SK-N-SH (cell line): ENCODE results near the gene CXCL1. TPM values are rescaled to one million over a fixed set of nuclear protein-coding genes. Genes with fewer than 3 reads are reported as not detected.

Source experiments
- CTCF ChIA-PET: fragments of 300-600, 350-600 bp; formaldehyde crosslinking; extraction: SDS; loops from one replicate; lab custom pipeline; 2021; lab: Yijun Ruan, JAX
- POLR2A ChIA-PET: fragments of 350-600 bp; sonication (Branson Sonifier 250); formaldehyde crosslinking; extraction: SDS; loops from one replicate; lab custom pipeline; 2020; ENCODE audit warnings: antibody characterized with exemption, inconsistent platforms; lab: Yijun Ruan, JAX
- DNase-seq: peaks from one replicate; pipeline ENCODE4 v3.0.0; 2012
- H2AFZ ChIP-seq: fragments of 200-600 bp; sonication (generic); 2 replicates; pipeline ENCODE4 v1.8.1; 2016; ENCODE audit warnings: antibody characterized with exemption, mild to moderate bottlenecking, low read depth
- H3F3A ChIP-seq: fragments of 200-600 bp; sonication (generic); replicated peaks from 2 replicates; pipeline ENCODE3; 2016; ENCODE audit warnings: antibody characterized with exemption, mild to moderate bottlenecking; ENCODE audit not compliant: insufficient read depth
- H3K27ac ChIP-seq, 2 experiments: fragments of 200-500 bp in 1 of 2; fragments of 200-600 bp in 1 of 2; sonication (Bioruptor generic) in 1 of 2; sonication (generic), shearing (Covaris generic) in 1 of 2; 2 replicates each; pipeline versions ENCODE4 v1.5.1 to v1.6.1; 2014 to 2016; ENCODE audit warnings: low read depth in 2 of 2, inconsistent platforms in 1 of 2, low read length in 1 of 2, mild to moderate bottlenecking in 1 of 2, mixed read lengths in 1 of 2
- H3K27me3 ChIP-seq: fragments of 200-600 bp; sonication (generic), shearing (Covaris generic); 2 replicates; pipeline ENCODE4 v1.6.1; 2016; ENCODE audit warnings: mixed run types; ENCODE audit not compliant: insufficient read depth
- H3K36me3 ChIP-seq, 2 experiments: fragments of 200-500 bp in 1 of 2; fragments of 200-600 bp in 1 of 2; sonication (Bioruptor generic) in 1 of 2; sonication (generic) in 1 of 2; replicated peaks in 1 of 2; 2 replicates each; pipeline versions ENCODE3 to v1.5.1; 2014 to 2016; ENCODE audit warnings: low read length in 1 of 2, mild to moderate bottlenecking in 1 of 2; ENCODE audit not compliant: insufficient read depth in 2 of 2, control insufficient read depth in 1 of 2
- H3K4me1 ChIP-seq, 2 experiments: fragments of 200-500 bp in 1 of 2; fragments of 200-600 bp in 1 of 2; sonication (Bioruptor generic) in 1 of 2; sonication (generic), shearing (Covaris generic) in 1 of 2; 2 replicates each; pipeline versions ENCODE4 v1.5.1 to v1.6.1; 2014 to 2016; ENCODE audit warnings: low read depth in 1 of 2, low read length in 1 of 2, mixed run types in 1 of 2; ENCODE audit not compliant: insufficient read depth in 2 of 2, control insufficient read depth in 1 of 2
- H3K4me2 ChIP-seq: fragments of 200-600 bp; sonication (generic), shearing (Covaris generic); 2 replicates; pipeline ENCODE4 v1.6.1; 2017; ENCODE audit warnings: mixed run types
- H3K4me3 ChIP-seq, 2 experiments: fragments of 200-500 bp in 1 of 2; fragments of 200-600 bp in 1 of 2; sonication (Bioruptor generic) in 1 of 2; sonication (generic), shearing (Covaris generic) in 1 of 2; 2 replicates each; pipeline versions ENCODE4 v1.5.1 to v1.8.1; 2014 to 2016; ENCODE audit warnings: low read depth in 2 of 2, inconsistent platforms in 1 of 2, low read length in 1 of 2, mild to moderate bottlenecking in 1 of 2, mixed read lengths in 1 of 2, moderate library complexity in 1 of 2
- H3K79me2 ChIP-seq: fragments of 200-600 bp; sonication (generic); 2 replicates; pipeline ENCODE4 v1.8.1; 2017; ENCODE audit warnings: mild to moderate bottlenecking; ENCODE audit not compliant: insufficient read depth
- H3K9ac ChIP-seq: fragments of 200-600 bp; sonication (generic); 2 replicates; pipeline ENCODE4 v1.6.1; 2017; ENCODE audit warnings: mixed run types
- H3K9me2 ChIP-seq: fragments of 200-600 bp; sonication (generic); 2 replicates; pipeline ENCODE4 v1.6.1; 2017; ENCODE audit warnings: mixed run types
- H3K9me3 ChIP-seq: fragments of 200-600 bp; sonication (generic); 2 replicates; pipeline ENCODE4 v1.6.1; 2017; ENCODE audit warnings: mixed run types, mild to moderate bottlenecking, moderate library complexity
- H4K20me1 ChIP-seq: fragments of 200-600 bp; sonication (generic); 2 replicates; pipeline ENCODE4 v1.6.1; 2017; ENCODE audit warnings: mild to moderate bottlenecking, mixed run types; ENCODE audit not compliant: insufficient read depth
- CHD2 ChIP-seq: fragments of 150-350 bp; IDR thresholded peaks from 2 replicates; pipeline ENCODE4 v1.6.1; 2018; ENCODE audit warnings: low read length; ENCODE audit not compliant: partially characterized antibody
- EP300 ChIP-seq, 2 experiments: IDR thresholded peaks; 2 replicates each; pipeline versions ENCODE4 v1.4.0 to v1.6.1; 2012; ENCODE audit warnings: borderline replicate concordance in 1 of 2, low read depth in 1 of 2, low read length in 1 of 2
- EZH2phosphoT487 ChIP-seq: fragments of 200-600 bp; sonication (generic); IDR thresholded peaks from 2 replicates; pipeline ENCODE4 v1.6.1; 2017; ENCODE audit warnings: low read depth, mixed run types, mild to moderate bottlenecking, antibody characterized with exemption, moderate library complexity, borderline replicate concordance
- FOSL2 ChIP-seq: IDR thresholded peaks from 2 replicates; pipeline ENCODE4 v1.4.0; 2012; ENCODE audit warnings: low read depth, mild to moderate bottlenecking, moderate library complexity, borderline replicate concordance
- FOXJ3 ChIP-seq: sonication (generic); formaldehyde crosslinking; IDR thresholded peaks from 2 replicates; pipeline ENCODE4 v1.5.1; 2020; ENCODE audit warnings: mild to moderate bottlenecking, missing genetic modification reagents
- GABPA ChIP-seq: IDR thresholded peaks from 2 replicates; pipeline ENCODE4 v1.4.0; 2012; ENCODE audit warnings: low read depth, mild to moderate bottlenecking
- GATA2 ChIP-seq: sonication (generic); formaldehyde crosslinking; IDR thresholded peaks from 2 replicates; pipeline ENCODE4 v1.5.0; 2020; ENCODE audit warnings: mild to moderate bottlenecking, missing genetic modification reagents
- JUND ChIP-seq: IDR thresholded peaks from 2 replicates; pipeline ENCODE4 v1.4.0; 2012
- NFIC ChIP-seq: IDR thresholded peaks from 2 replicates; pipeline ENCODE4 v1.4.0; 2012; ENCODE audit warnings: borderline replicate concordance
- POLR2AphosphoS5 ChIP-seq: IDR thresholded peaks from 2 replicates; pipeline ENCODE4 v1.6.1; 2012; ENCODE audit warnings: low read depth, low read length
- RAD21 ChIP-seq: IDR thresholded peaks from 2 replicates; pipeline ENCODE4 v1.6.1; 2012; ENCODE audit warnings: mild to moderate bottlenecking, low read length
- REST ChIP-seq: IDR thresholded peaks from 2 replicates; pipeline ENCODE4 v1.6.1; 2012; ENCODE audit warnings: mild to moderate bottlenecking, low read depth, low read length, moderate library complexity
- RFX5 ChIP-seq: IDR thresholded peaks from 2 replicates; pipeline ENCODE4 v1.6.1; 2012; ENCODE audit warnings: mild to moderate bottlenecking, improper control_type of control experiment, low read length
- SIN3A ChIP-seq: IDR thresholded peaks from 2 replicates; pipeline ENCODE4 v1.6.1; 2012; ENCODE audit warnings: low read depth, mild to moderate bottlenecking, low read length, moderate library complexity, borderline replicate concordance
- TCF12 ChIP-seq: IDR thresholded peaks from 2 replicates; pipeline ENCODE4 v1.4.0; 2012
- YY1 ChIP-seq: IDR thresholded peaks from 2 replicates; pipeline ENCODE4 v1.4.0; 2012; ENCODE audit warnings: low read depth, mild to moderate bottlenecking
- WGBS: methylation state at CpG from one replicate; pipeline ENCODE4 v1.1.6; 2017; ENCODE audit warnings: low lambda C conversion rate; 5-methylcytosine and 5-hydroxymethylcytosine counted together
- polyA plus RNA-seq, 3 experiments: library from polyadenylated mRNA; depleted of rRNA; stranded (reverse); fragments of >200 nt; gene quantifications; 2 replicates each; pipeline ENCODE4 v1.2.3, GENCODE V29; 2012
- TF ChIP-seq, protein P1 (sequence below): fragments of 200-600 bp; sonication (generic); IDR thresholded peaks from 2 replicates; pipeline ENCODE4 v1.6.1; 2017; ENCODE audit warnings: antibody characterized with exemption, mild to moderate bottlenecking, moderate library complexity
- TF ChIP-seq, protein P2 (sequence below): fragments of 150-350 bp; IDR thresholded peaks from 2 replicates; pipeline ENCODE4 v1.6.1; 2016; ENCODE audit warnings: mild to moderate bottlenecking, low read depth, low read length

Gene CXCL1
- polyA plus RNA-seq, 1 of the 3 experiments (the other 2 are of a cell fraction), result 0.12 TPM

GRCh38 chr4:73885574-73886267 lies 16.5 kb downstream of the CXCL1 start:
- no peaks in the 10 kb centered on the region for H3K36me3 ChIP-seq
- H3K79me2 ChIP-seq, result no peaks in the 10 kb centered on the region
- H2AFZ ChIP-seq, result 0 out of 2 replicates have a peak overlapping the region, but pooled peaks have one; percentile 14
- no peaks in the 10 kb centered on the region for H3K27me3 ChIP-seq
- WGBS, result 5% methylated on average over 4 of the region's 4 CpGs
- POLR2A ChIA-PET, result no interaction called here
- no peak overlapping the region for H3K4me2 ChIP-seq
- H3K9ac ChIP-seq, result no peak overlapping the region
- H4K20me1 ChIP-seq, result no peaks in the 10 kb centered on the region
- H3K9me3 ChIP-seq, result no peaks in the 10 kb centered on the region
- no peak for DNase-seq
- CTCF ChIA-PET, result no interaction called here
- no peaks in the 10 kb centered on the region for H3K4me1 ChIP-seq
- TF ChIP-seq EP300 (IDR thresholded peaks at IDR 0.05; ENCODE audit: borderline replicate concordance in 1 of 2, low read depth in 1 of 2, low read length in 1 of 2) (no peak), TCF12 (no peak), JUND (no peak), FOXJ3 (no peak), GATA2 (CRISPR knock-in tag) (no peak), EZH2phosphoT487 (no peak), GABPA (no peak), POLR2AphosphoS5 (no peak), YY1 (no peak), NFIC (no peak), SIN3A (no peak), RAD21 (no peak), RFX5 (no peak), CHD2 (no peak), FOSL2 (no peak), REST (no peak)
- TF ChIP-seq, protein P1, sequence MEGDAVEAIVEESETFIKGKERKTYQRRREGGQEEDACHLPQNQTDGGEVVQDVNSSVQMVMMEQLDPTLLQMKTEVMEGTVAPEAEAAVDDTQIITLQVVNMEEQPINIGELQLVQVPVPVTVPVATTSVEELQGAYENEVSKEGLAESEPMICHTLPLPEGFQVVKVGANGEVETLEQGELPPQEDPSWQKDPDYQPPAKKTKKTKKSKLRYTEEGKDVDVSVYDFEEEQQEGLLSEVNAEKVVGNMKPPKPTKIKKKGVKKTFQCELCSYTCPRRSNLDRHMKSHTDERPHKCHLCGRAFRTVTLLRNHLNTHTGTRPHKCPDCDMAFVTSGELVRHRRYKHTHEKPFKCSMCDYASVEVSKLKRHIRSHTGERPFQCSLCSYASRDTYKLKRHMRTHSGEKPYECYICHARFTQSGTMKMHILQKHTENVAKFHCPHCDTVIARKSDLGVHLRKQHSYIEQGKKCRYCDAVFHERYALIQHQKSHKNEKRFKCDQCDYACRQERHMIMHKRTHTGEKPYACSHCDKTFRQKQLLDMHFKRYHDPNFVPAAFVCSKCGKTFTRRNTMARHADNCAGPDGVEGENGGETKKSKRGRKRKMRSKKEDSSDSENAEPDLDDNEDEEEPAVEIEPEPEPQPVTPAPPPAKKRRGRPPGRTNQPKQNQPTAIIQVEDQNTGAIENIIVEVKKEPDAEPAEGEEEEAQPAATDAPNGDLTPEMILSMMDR, result no peak
- TF ChIP-seq, protein P2, sequence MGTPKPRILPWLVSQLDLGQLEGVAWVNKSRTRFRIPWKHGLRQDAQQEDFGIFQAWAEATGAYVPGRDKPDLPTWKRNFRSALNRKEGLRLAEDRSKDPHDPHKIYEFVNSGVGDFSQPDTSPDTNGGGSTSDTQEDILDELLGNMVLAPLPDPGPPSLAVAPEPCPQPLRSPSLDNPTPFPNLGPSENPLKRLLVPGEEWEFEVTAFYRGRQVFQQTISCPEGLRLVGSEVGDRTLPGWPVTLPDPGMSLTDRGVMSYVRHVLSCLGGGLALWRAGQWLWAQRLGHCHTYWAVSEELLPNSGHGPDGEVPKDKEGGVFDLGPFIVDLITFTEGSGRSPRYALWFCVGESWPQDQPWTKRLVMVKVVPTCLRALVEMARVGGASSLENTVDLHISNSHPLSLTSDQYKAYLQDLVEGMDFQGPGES, result no peak
- H3K9me2 ChIP-seq, result no peaks in the 10 kb centered on the region
- no peak overlapping the region for H3K4me3 ChIP-seq
- H3K27ac ChIP-seq, result no peak overlapping the region
- no peaks in the 10 kb centered on the region for H3F3A ChIP-seq
